GM19324 (cell line): ENCODE results near the gene BLMH.

Source experiments
- ATAC-seq: cut with Tn5 transposase; IDR thresholded peaks from one replicate; pipeline ENCODE4 v1.9.1; 2021; ENCODE audit warnings: mild to moderate bottlenecking, moderate library complexity; ENCODE audit not compliant: unreplicated experiment, low FRiP score

The BLMH gene

DNA sequence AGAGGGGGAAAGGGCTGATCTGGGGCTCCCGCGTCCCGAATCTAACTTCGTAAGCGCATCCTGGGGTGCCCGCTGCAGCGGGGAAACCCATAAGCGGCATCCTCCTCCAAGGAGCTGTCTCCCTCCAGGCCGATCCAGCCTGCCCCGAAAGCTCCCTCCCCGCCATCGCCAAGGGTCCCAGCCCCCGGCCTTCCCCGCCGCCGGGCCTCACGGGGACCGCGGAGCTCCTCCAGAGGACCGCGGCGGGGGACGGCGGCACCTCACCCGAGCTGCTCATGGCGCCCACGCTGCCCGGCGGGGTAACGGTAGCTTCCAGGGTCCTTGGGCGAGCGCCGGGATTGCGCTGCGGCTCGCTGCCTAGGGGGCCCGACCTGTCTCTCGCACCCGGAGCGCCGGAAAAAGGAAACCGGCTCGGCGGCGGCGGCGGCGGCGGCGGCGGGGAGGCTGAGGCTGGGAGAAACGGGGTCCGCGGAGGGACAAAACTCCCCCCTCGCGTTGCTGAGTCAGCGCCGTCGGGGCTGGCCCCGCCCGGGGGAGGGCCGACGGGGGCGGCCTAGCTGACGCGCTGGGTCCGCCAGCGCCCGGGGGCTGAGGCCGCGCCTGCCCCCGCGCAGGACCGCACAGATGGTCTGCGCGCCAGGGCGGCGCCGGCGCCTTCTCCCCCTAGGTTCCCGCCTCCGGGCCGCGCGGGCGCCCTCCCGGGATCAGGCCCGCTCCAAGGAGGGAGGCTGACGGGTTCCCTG lies at the start of gene BLMH:
Gene BLMH (minus strand): TSS at position 402 of the 743 bp plus-strand sequence. CDS start 125 bp downstream, at position 277.
- peak; percentile 71 for ATAC-seq

DNA sequence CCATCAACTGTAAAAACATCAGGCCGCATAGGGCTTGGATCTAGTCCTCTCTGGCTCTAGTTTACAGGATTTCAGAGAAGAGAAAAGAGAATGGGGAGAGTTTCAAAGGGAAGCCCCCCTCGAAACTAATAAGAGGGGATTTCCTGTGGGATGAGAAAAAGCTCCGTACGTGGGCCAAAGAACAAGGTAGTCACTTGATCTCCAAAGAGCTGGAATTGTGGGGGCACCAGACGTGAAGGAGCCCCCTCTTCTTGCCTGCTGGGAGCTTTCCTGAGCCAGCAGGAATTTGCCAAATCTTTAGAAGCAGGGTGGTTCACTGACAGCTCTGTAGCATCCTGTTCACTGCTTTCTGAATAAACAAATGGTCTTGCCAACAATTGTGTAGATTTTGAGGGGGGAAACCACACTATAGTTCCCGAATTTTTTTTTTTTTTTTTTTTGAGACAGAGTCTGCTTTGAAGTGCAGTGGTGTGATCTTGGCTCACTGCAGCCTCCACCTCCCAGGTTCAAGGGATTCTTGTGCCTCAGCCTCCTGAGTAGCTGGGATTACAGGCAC lies 49.1 kb upstream of the BLMH start:
- no peak for ATAC-seq

GRCh38 chr17:30339086-30339485 lies 47.3 kb upstream of the BLMH start:
- ATAC-seq: no peak

GRCh38 chr17:30337393-30337999 lies 45.8 kb upstream of the BLMH start:
- ATAC-seq: no peak

GRCh38 chr17:30336369-30337171 lies 44.8 kb upstream of the BLMH start:
- no peak for ATAC-seq

- no peak for ATAC-seq
Observed at GRCh38 chr17:30334421-30334820, 42.7 kb upstream of the BLMH start.

DNA sequence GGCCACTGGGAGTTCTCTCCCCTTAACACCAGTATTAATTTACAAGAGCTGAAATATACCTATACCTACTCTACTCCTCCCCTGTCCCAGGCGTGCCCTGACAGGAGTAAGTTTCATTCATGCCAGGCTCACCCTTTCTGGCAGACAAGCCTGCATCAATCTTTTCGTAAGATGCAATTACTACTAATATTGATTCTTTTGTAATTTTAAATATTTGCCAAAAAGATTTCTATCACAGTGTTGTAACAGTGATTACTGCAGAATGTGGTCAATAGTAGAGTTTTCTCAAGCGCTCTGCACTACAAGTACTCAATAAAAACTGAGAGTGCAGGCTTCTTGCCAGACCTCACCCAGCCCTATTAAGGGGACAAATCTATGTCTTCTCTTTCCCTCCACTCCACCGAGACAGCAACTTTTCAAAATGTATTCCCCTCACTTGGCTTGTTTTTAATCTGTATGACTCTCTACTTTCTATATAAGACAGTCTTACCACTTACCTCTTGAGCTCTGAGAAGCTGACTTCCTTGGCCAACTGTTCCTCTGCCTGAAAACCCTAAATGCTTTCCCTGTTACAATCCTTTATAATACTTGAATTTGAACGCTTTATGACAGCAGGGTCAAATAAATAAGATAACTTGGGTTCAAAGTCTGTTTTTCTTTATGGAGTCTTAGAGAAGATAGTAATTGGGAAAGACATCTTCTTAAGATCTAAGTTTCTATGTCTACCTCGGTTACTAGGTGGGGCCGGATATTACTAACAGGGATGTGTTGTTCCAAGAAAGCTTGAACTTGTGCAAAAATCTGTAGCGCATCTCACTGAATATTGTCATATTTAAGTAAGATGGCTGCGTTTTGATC lies 42.0 kb upstream of the BLMH start, which contains the start of gene TMIGD1:
Gene TMIGD1 (minus strand): TSS at position 555 of the 858 bp plus-strand sequence. CDS start 1,924 bp downstream, outside the sequence.
- ATAC-seq: no peak

DNA sequence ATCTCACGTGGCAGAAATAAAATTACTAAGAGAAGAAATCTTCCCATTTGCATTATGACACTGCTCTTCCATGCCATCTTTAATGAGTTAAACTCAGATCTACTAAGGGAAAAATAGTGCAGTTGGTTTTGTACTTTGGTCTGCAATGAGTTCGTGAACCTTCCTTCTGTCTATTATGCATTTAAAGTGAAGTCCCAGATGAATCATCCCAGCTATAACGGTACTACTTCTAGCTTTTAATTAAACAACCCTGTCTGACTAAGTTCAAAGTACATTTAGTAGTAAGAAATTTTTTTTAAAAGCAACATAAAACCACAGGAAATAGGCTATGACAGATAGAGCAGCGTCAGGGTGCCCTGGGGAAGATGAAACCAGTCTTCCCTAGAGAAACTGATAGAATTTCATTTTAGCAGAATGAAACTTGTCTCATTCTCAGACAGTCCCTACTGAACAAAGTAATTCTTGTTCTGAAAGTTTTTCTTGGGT lies 40.4 kb upstream of the BLMH start:
- ATAC-seq: peak; percentile 69

DNA sequence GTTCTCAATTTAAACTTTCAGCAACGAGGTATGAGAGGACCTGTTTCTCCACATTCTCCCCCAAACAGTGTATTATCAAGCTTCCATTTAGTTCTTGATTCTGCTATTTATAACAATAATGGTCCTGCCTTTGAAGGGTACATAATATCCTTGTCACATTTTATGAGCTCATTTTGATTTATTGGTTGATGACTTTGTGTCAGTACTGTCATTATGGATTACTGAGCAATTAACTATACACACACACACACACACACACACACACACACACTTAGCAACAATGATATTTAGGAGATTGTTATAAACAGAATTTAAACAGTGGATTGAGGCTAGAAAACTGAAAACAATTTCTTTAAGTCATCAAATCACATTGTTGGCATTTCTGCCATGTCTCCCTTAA lies 35.1 kb upstream of the BLMH start:
- no peak for ATAC-seq

- no peak for ATAC-seq
Observed at GRCh38 chr17:30324723-30325122, 33.0 kb upstream of the BLMH start.

DNA sequence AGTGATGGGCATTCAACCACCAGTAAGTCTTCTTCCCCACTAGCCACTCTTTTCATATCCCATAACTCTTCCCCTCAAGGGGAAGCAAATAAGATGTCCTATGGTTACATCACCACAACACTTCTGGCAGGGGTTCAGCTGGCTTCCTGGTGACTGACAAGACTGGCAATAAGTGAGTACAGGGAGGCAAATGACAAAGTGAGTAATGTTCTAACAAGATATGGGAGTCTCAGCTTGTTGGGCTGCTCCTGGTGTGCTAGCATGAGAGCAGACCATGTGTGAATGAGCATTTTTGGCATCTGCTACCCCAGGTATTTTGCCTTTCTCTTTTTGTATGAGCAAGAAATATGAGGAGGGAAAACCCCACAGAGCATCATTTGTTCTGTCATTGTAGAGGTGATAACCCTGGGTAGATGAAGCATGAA lies 32.2 kb upstream of the BLMH start:
- no peak for ATAC-seq

- ATAC-seq: no peak
Observed at GRCh38 chr17:30323262-30323894, 31.6 kb upstream of the BLMH start.

GRCh38 chr17:30321314-30321713 lies 29.6 kb upstream of the BLMH start:
- no peak for ATAC-seq

DNA sequence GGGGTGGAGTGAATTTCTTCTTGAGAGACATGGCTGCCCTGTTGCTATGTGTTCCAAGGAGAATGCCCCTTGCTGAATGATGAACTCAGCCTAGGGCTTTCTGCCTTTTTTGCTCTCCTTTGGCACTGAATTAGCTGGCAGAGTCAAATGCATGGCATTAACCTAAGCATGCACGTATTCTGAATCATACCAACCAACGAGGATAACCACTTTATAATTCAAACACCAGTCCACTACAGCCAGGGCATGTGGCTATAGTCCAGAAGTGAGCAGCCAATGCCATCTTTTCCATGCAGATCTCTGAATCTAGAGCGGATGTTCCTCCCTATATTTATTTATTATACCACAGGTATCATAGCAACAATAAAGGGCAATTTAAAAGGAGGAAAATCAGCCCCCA lies 26.4 kb upstream of the BLMH start:
- ATAC-seq: no peak

DNA sequence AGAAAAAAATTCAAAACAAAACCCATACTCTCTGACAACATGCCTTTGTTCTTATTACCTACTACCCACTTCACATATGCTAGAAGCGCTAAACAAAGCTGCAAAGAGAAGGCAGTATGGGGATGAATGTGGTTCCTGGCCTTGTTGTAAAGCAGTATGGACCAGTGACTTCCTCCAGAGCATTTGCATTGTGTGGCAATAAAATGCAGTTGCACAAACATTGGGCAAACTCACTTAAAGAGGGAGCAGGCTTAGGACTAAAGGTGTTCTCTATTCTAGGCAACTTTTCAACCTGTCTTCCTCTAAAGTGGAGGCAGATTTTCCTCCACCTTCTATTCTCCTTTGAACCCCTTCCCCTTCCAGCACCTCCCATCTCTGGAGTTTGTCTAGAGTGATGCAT lies 25.0 kb upstream of the BLMH start:
- ATAC-seq: no peak

GRCh38 chr17:30315106-30315505 lies 23.4 kb upstream of the BLMH start:
- ATAC-seq: no peak

GRCh38 chr17:30314474-30314873 lies 22.7 kb upstream of the BLMH start:
- ATAC-seq: no peak

GRCh38 chr17:30312226-30312625 lies 20.5 kb upstream of the BLMH start:
- no peak for ATAC-seq

DNA sequence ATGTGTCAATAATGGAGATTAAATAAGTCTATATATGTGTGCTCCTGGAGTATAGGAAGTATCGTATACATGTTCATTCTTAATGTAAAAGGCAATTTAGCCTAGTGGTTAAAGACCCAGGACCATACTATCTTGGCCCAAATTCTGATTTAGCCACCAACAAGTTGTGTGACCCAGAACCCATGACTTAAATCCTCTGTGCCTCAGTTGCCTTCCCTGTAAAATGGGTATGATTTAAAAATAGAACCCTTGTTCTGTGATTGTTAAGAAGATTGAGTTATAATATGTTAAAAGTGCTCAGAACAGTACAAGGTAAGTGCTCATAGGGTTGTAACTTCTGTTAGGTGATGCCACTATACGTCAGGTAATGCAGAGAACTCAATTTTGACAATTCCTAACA lies 18.8 kb upstream of the BLMH start:
- no peak for ATAC-seq
